Measurements from ENCODE around the gene DAGLB. TPM values are rescaled to one million over a fixed set of nuclear protein-coding genes. Genes with fewer than 3 reads are reported as not detected.

DAGLB gene
- polyA plus RNA-seq (15.5 to 29.7 TPM (median 20.8 TPM) in 3 replicates), polyA minus RNA-seq (34.8 to 51.1 TPM (median 41.2 TPM) in 3 replicates)
- 24.8 TPM for polyA plus RNA-seq (2011; ENCODE audit: low read depth)
- 7.7 and 7.9 TPM in 2 replicates for polyA plus RNA-seq (2011; cell fraction: cytosol; rRNA removed)
- polyA plus RNA-seq (2011; cell fraction: nucleus; rRNA removed): 59.6 and 61.5 TPM in 2 replicates
- 13.1 and 32.3 TPM in 2 replicates for polyA plus RNA-seq (2012; ENCODE audit: low replicate concordance)
- polyA minus RNA-seq (2011; cell fraction: cytosol; rRNA and poly(A)+ RNA removed): 20.7 TPM
- polyA minus RNA-seq (2011; cell fraction: nucleus; rRNA and poly(A)+ RNA removed): 53.1 and 91.4 TPM in 2 replicates

- peak within 1 kb of the TSS; percentile 93 for H3K27ac ChIP-seq (ENCODE audit: control insufficient read depth, insufficient read depth, low read length)
- H3K9me1 ChIP-seq (ENCODE audit: control insufficient read depth, extremely low read depth, insufficient read depth, low read length): no peaks in the 10 kb centered on the region
- peak within 1 kb of the TSS; percentile 87 for H2AFZ ChIP-seq (ENCODE audit: control insufficient read depth, low read length)
- H3K4me2 ChIP-seq (ENCODE audit: control insufficient read depth, extremely low read depth, insufficient read depth, low read depth, low read length): peak within 1 kb of the TSS; percentile 81
- H3K9ac ChIP-seq (ENCODE audit: control insufficient read depth, extremely low read depth, insufficient read depth, low read length): peak within 1 kb of the TSS; percentile 93
- dilution Hi-C loops (cut with MboI; ENCODE audit: extremely low pct_ligation_motif_present, low sequenced_read_pairs): no loop called here
- H3K9me3 ChIP-seq (ENCODE audit: control insufficient read depth, low read depth, low read length): no peaks in the 10 kb centered on the region
- FAIRE-seq (peak; percentile 17), DNase-seq (ENCODE audit: low read depth, low spot score) (peak; percentile 72)
- H3K79me2 ChIP-seq (ENCODE audit: control insufficient read depth, insufficient read depth, low read length): peaks cover 29% of the 10 kb centered on the region
- TF ChIP-seq EZH2 (IDR thresholded peaks at IDR 0.05; ENCODE audit: low read length) (no peak), CTCF (optimal IDR thresholded peaks at IDR 0.05 in 1 of 3, IDR thresholded peaks at IDR 0.05 in 1 of 3, conservative IDR thresholded peaks at IDR 0.05 in 1 of 3; ENCODE audit: extremely low read depth in 1 of 3, insufficient read depth in 2 of 3, low read length in 3 of 3) (no peak)
- no peaks in the 10 kb centered on the region for H3K27me3 ChIP-seq (ENCODE audit: control insufficient read depth, extremely low read depth, insufficient read depth, low read length)
- H3K4me3 ChIP-seq (ENCODE audit: control insufficient read depth in 2 of 3, extremely low read depth in 1 of 3, insufficient read depth in 2 of 3, low read depth in 1 of 3, low read length in 3 of 3): peak within 1 kb of the TSS; percentile 89 to 100 (median 92)
- no peaks in the 10 kb centered on the region for H4K20me1 ChIP-seq (ENCODE audit: control insufficient read depth, extremely low read depth, insufficient read depth, low read length)
- peaks cover 18% of the 10 kb centered on the region for H3K4me1 ChIP-seq (ENCODE audit: control insufficient read depth, extremely low read depth, insufficient read depth, low read length)
- H3K36me3 ChIP-seq (ENCODE audit: control insufficient read depth in 2 of 2, extremely low read depth in 1 of 2, insufficient read depth in 2 of 2, low read length in 2 of 2): peaks cover 10 to 12% of the 10 kb centered on the region in 2 experiments
Observed at GRCh38 chr7:6447581-6448199, at the start of gene DAGLB. Gene DAGLB (minus strand): TSS chr7:6447954. CDS start chr7:6447842, 112 bp downstream.

- no peaks in the 10 kb centered on the region for H3K79me2 ChIP-seq (ENCODE audit: control insufficient read depth, insufficient read depth, low read length)
- no peak overlapping the region for H2AFZ ChIP-seq (ENCODE audit: control insufficient read depth, low read length)
- H3K9ac ChIP-seq (ENCODE audit: control insufficient read depth, extremely low read depth, insufficient read depth, low read length): no peak overlapping the region
- no peak overlapping the region for H3K27ac ChIP-seq (ENCODE audit: control insufficient read depth, insufficient read depth, low read length)
- dilution Hi-C loops (cut with MboI; ENCODE audit: extremely low pct_ligation_motif_present, low sequenced_read_pairs): no loop called here
- FAIRE-seq: no peak
- no peaks in the 10 kb centered on the region for H3K27me3 ChIP-seq (ENCODE audit: control insufficient read depth, extremely low read depth, insufficient read depth, low read length)
- no peak overlapping the region for H3K4me3 ChIP-seq (ENCODE audit: control insufficient read depth in 2 of 3, extremely low read depth in 1 of 3, insufficient read depth in 2 of 3, low read depth in 1 of 3, low read length in 3 of 3)
- no peaks in the 10 kb centered on the region for H3K9me1 ChIP-seq (ENCODE audit: control insufficient read depth, extremely low read depth, insufficient read depth, low read length)
- H3K4me2 ChIP-seq (ENCODE audit: control insufficient read depth, extremely low read depth, insufficient read depth, low read depth, low read length): no peak overlapping the region
- no peaks in the 10 kb centered on the region for H4K20me1 ChIP-seq (ENCODE audit: control insufficient read depth, extremely low read depth, insufficient read depth, low read length)
- peaks cover 4% of the 10 kb centered on the region for H3K4me1 ChIP-seq (ENCODE audit: control insufficient read depth, extremely low read depth, insufficient read depth, low read length)
- H3K36me3 ChIP-seq (ENCODE audit: control insufficient read depth in 2 of 2, extremely low read depth in 1 of 2, insufficient read depth in 2 of 2, low read length in 2 of 2): no peaks in the 10 kb centered on the region
- no peak for TF ChIP-seq CTCF (optimal IDR thresholded peaks at IDR 0.05 in 1 of 3, IDR thresholded peaks at IDR 0.05 in 1 of 3, conservative IDR thresholded peaks at IDR 0.05 in 1 of 3; ENCODE audit: extremely low read depth in 1 of 3, insufficient read depth in 2 of 3, low read length in 3 of 3)
- TF ChIP-seq EZH2 (IDR thresholded peaks at IDR 0.05; ENCODE audit: low read length): no peak
- H3K9me3 ChIP-seq (ENCODE audit: control insufficient read depth, low read depth, low read length): no peaks in the 10 kb centered on the region
- no peak for DNase-seq (ENCODE audit: low read depth, low spot score)
Observed at GRCh38 chr7:6497637-6497905, 49.8 kb upstream of the DAGLB start.
